Measurements from ENCODE around the gene AMN1. TPM values are rescaled to one million over a fixed set of nuclear protein-coding genes. Genes with fewer than 3 reads are reported as not detected.
"Not testable (repeated sequence)": the region's sequence is repeated elsewhere in the genome, so short reads cannot be mapped to it uniquely, and the experiment has no call there.

AMN1 gene
- total RNA-seq, 2 experiments from 2014 or later, result 12.6 to 20.1 TPM

DNA sequence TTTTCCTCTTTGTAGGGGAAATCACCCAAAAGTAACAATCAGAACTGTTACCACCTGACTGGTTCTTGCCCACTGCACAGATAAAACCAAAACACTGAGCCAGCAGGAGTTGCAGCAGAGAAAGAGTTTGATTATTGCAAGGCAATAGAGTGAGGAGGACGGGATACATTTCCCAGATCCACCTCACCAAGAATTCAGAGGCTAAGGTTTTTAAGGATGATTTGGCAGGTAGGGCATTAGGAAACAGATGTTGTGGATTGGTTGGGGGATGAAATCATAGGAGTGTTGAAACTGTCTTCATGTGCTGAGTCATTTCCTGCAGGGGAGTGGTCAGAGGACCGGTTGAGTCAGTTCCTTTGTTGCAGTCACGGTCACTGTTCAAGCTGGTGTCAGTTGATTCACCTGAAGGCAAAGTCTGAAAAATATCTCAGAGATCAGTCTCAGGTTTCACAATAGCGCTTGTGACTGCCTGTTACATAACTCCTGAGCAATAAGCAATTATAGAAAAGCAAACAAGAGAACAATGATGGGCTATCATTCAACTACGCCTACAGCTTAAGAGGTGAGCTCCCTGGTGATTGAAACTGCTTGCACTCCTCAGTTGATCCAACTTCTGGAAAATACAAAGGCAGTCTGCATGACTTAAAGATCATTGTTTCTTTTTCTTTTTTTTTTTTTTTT, 20.3 kb upstream of the AMN1 start:
- POLR2A ChIA-PET, result interaction anchor here (0.5 to 0.9 kb wide), 8 partner anchors 11 to 426 kb away, joined by 3 to 5 read pairs (median 4); no protein-coding TSS in a partner anchor
- Histone ChIP-seq H3K36me3 (ENCODE audit: insufficient read depth, low read length) (peaks cover 5% of the 10 kb centered on the region), H3K4me1 (ENCODE audit: insufficient read depth, low read length, poor library complexity, severe bottlenecking) (peaks cover 83% of the 10 kb centered on the region), H4K20me1 (ENCODE audit: insufficient read depth, low read length) (no peaks in the 10 kb centered on the region), H3K4me3 (ENCODE audit: low read depth, low read length, poor library complexity, severe bottlenecking) (peak overlapping the region; percentile 2), H3K27ac (ENCODE audit: low read depth, low read length, poor library complexity, severe bottlenecking) (peak overlapping the region; percentile 74), H3K9me2 (ENCODE audit: insufficient read depth, low read length) (no peaks in the 10 kb centered on the region), H2AFZ (ENCODE audit: low read length) (peak overlapping the region; percentile 53; the same call in 1 of the 2 replicates), H3K9me3 (ENCODE audit: low read length) (peaks cover 18% of the 10 kb centered on the region; the same call in 1 of the 2 replicates), H3K79me2 (ENCODE audit: insufficient read depth, low read depth, low read length) (no peaks in the 10 kb centered on the region), H3K4me2 (ENCODE audit: low read length) (peak overlapping the region; percentile 31; the same call in 1 of the 2 replicates)
- TF ChIP-seq EZH2phosphoT487 (IDR thresholded peaks at IDR 0.05; ENCODE audit: borderline replicate concordance, low read depth, low read length), result no peak
- TF ChIP-seq, protein P1, sequence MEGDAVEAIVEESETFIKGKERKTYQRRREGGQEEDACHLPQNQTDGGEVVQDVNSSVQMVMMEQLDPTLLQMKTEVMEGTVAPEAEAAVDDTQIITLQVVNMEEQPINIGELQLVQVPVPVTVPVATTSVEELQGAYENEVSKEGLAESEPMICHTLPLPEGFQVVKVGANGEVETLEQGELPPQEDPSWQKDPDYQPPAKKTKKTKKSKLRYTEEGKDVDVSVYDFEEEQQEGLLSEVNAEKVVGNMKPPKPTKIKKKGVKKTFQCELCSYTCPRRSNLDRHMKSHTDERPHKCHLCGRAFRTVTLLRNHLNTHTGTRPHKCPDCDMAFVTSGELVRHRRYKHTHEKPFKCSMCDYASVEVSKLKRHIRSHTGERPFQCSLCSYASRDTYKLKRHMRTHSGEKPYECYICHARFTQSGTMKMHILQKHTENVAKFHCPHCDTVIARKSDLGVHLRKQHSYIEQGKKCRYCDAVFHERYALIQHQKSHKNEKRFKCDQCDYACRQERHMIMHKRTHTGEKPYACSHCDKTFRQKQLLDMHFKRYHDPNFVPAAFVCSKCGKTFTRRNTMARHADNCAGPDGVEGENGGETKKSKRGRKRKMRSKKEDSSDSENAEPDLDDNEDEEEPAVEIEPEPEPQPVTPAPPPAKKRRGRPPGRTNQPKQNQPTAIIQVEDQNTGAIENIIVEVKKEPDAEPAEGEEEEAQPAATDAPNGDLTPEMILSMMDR (conservative IDR thresholded peaks at IDR 0.05; ENCODE audit: low read length), result no peak
- CTCF ChIA-PET (ENCODE audit: unreplicated experiment), result no interaction called here
- no TSS peak for BruUV-seq (replicated peaks)
- peak; percentile 79 for DNase-seq (ENCODE audit: low spot score)
- intact Hi-C loops (cut with micrococcal nuclease; ENCODE audit: unreplicated experiment), result loop anchor here (5.0 to 10.0 kb wide), 3 partner anchors 148 to 556 kb away; partner anchors contain the start of gene RESF1

DNA sequence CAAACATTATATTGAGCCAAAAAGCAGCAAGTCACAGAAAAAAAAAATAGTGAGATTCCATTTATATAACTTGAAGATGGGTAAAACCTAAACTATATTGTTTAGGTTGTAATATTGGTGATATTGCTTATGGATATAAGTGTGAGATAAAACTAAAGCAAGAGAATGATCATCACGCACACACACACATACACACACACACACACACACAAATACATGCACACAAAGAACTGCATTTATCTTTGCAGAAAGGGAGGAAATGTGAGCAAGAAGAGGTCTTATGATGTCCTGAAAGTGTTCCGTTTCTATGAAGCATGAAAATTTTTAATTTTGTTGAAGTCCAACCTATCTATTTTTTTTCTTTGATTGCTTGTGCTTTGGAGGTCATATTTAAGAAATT, 16.4 kb upstream of the AMN1 start:
- H3K4me2 ChIP-seq (ENCODE audit: low read length), result 0 out of 2 replicates have a peak overlapping the region, but pooled peaks have one; percentile 5
- peaks cover 14% of the 10 kb centered on the region; the same call in 1 of the 2 replicates for H3K9me3 ChIP-seq (ENCODE audit: low read length)
- TF ChIP-seq EZH2phosphoT487 (IDR thresholded peaks at IDR 0.05; ENCODE audit: borderline replicate concordance, low read depth, low read length), result no peak
- TF ChIP-seq, protein P1 (conservative IDR thresholded peaks at IDR 0.05; ENCODE audit: low read length), result no peak
- peak overlapping the region; percentile 86 for H3K27ac ChIP-seq (ENCODE audit: low read depth, low read length, poor library complexity, severe bottlenecking)
- H3K36me3 ChIP-seq (ENCODE audit: insufficient read depth, low read length), result peaks cover 5% of the 10 kb centered on the region
- peaks cover 80% of the 10 kb centered on the region for H3K4me1 ChIP-seq (ENCODE audit: insufficient read depth, low read length, poor library complexity, severe bottlenecking)
- no peaks in the 10 kb centered on the region for H3K79me2 ChIP-seq (ENCODE audit: insufficient read depth, low read depth, low read length)
- no peaks in the 10 kb centered on the region for H4K20me1 ChIP-seq (ENCODE audit: insufficient read depth, low read length)
- CTCF ChIA-PET (ENCODE audit: unreplicated experiment), result no interaction called here
- intact Hi-C loops (cut with micrococcal nuclease; ENCODE audit: unreplicated experiment), result loop anchor here (5.0 to 10.0 kb wide), 3 partner anchors 152 to 560 kb away; partner anchors contain the start of gene RESF1
- POLR2A ChIA-PET, result interaction anchor here (0.7 to 6.3 kb wide), 4 partner anchors 13 to 151 kb away, joined by 3 to 47 read pairs (median 4); no protein-coding TSS in a partner anchor
- no peaks in the 10 kb centered on the region for H3K9me2 ChIP-seq (ENCODE audit: insufficient read depth, low read length)
- no TSS peak for BruUV-seq (replicated peaks)
- peak overlapping the region; percentile 44; the same call in 1 of the 2 replicates for H2AFZ ChIP-seq (ENCODE audit: low read length)
- H3K4me3 ChIP-seq (ENCODE audit: low read depth, low read length, poor library complexity, severe bottlenecking), result no peak overlapping the region
- no peak for DNase-seq (ENCODE audit: low spot score)

DNA sequence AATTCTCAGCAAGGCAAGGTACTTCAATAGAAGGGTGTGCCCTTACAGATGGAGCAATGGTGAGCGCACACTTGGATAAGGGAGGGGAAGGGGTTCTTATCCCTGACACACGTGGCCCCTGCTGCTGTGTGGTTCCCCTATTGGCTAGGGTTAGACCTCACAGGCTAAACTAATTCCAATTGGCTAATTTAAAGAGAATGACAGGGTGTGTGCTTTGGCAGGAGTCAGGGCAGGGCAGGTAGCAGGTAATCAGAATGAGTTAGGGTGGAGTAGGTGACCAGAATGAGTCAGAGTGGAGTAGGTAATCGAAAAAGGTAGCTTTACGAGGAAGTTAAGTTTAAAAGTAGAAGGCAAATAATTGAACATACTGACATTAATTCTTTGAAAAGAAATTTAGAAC, 15.5 kb upstream of the AMN1 start:
- Histone ChIP-seq H3K27ac (ENCODE audit: low read depth, low read length, poor library complexity, severe bottlenecking) (peak overlapping the region; percentile 32), H3K4me1 (ENCODE audit: insufficient read depth, low read length, poor library complexity, severe bottlenecking) (peaks cover 74% of the 10 kb centered on the region)
- intact Hi-C loops (cut with micrococcal nuclease; ENCODE audit: unreplicated experiment), result loop anchor here (10.0 kb wide), 1 partner anchor 560 kb away; no protein-coding TSS in a partner anchor
- H3K36me3 ChIP-seq (ENCODE audit: insufficient read depth, low read length); DNase-seq (ENCODE audit: low spot score); H3K9me3 ChIP-seq (ENCODE audit: low read length); H2AFZ ChIP-seq (ENCODE audit: low read length); H3K9me2 ChIP-seq (ENCODE audit: insufficient read depth, low read length); H3K79me2 ChIP-seq (ENCODE audit: insufficient read depth, low read depth, low read length); CTCF ChIA-PET (ENCODE audit: unreplicated experiment); H3K4me2 ChIP-seq (ENCODE audit: low read length); H4K20me1 ChIP-seq (ENCODE audit: insufficient read depth, low read length); H3K4me3 ChIP-seq (ENCODE audit: low read depth, low read length, poor library complexity, severe bottlenecking); BruUV-seq (replicated peaks): not testable (repeated sequence)
- POLR2A ChIA-PET, result interaction anchor here (0.7 to 6.3 kb wide), 3 partner anchors 12 to 30 kb away, joined by 3 to 47 read pairs (median 4); no protein-coding TSS in a partner anchor
